H9 (cell line): ENCODE results near the gene C15orf61. TPM values are rescaled to one million over a fixed set of nuclear protein-coding genes. Genes with fewer than 3 reads are reported as not detected.

ENCODE experiments used
- DNase-seq: peaks from one replicate; pipeline ENCODE4 v3.0.0-alpha.2; 2017
- H2AFZ ChIP-seq: one replicate; pipeline ENCODE4 v1.6.1; 2013; ENCODE audit warnings: mild to moderate bottlenecking, low read length, control low read depth, moderate library complexity
- H2AK5ac ChIP-seq: 2 replicates; pipeline ENCODE4 v1.6.1; 2013; ENCODE audit warnings: low read length, control low read depth, mixed read lengths; ENCODE audit not compliant: insufficient read length
- H2BK120ac ChIP-seq: one replicate; pipeline ENCODE4 v1.6.1; 2013; ENCODE audit warnings: low read depth, mild to moderate bottlenecking, low read length, control low read depth, inconsistent platforms; ENCODE audit not compliant: poor library complexity, severe bottlenecking
- H2BK12ac ChIP-seq: 2 replicates; pipeline ENCODE4 v1.6.1; 2013; ENCODE audit warnings: low read length, control low read depth, mixed read lengths, low read depth; ENCODE audit not compliant: insufficient read length
- H2BK15ac ChIP-seq: 2 replicates; pipeline ENCODE4 v1.6.1; 2013; ENCODE audit warnings: low read depth, low read length, control low read depth
- H2BK20ac ChIP-seq: one replicate; pipeline ENCODE4 v1.6.1; 2013; ENCODE audit warnings: low read depth, mild to moderate bottlenecking, low read length, control low read depth, inconsistent platforms; ENCODE audit not compliant: poor library complexity, severe bottlenecking
- H2BK5ac ChIP-seq: 2 replicates; pipeline ENCODE4 v1.6.1; 2013; ENCODE audit warnings: low read length, control low read depth, mixed read lengths; ENCODE audit not compliant: insufficient read length
- H3K14ac ChIP-seq: 2 replicates; pipeline ENCODE4 v1.6.1; 2013; ENCODE audit warnings: low read length, control low read depth; ENCODE audit not compliant: insufficient read depth
- H3K18ac ChIP-seq: 2 replicates; pipeline ENCODE4 v1.6.1; 2013; ENCODE audit warnings: low read depth, mild to moderate bottlenecking, mixed read lengths, low read length, control low read depth; ENCODE audit not compliant: insufficient read length
- H3K23ac ChIP-seq: 2 replicates; pipeline ENCODE4 v1.6.1; 2013; ENCODE audit warnings: low read length, control low read depth, mixed read lengths, low read depth; ENCODE audit not compliant: insufficient read length
- H3K23me2 ChIP-seq: 2 replicates; pipeline ENCODE4 v1.6.1; 2013; ENCODE audit warnings: low read depth, mild to moderate bottlenecking, mixed read lengths, low read length, control low read depth; ENCODE audit not compliant: insufficient read length, poor library complexity, severe bottlenecking
- H3K27ac ChIP-seq: 2 replicates; pipeline ENCODE4 v1.5.1; 2013; ENCODE audit warnings: low read length, control low read depth, mixed read lengths, low read depth; ENCODE audit not compliant: insufficient read length
- H3K27me3 ChIP-seq: 2 replicates; pipeline ENCODE4 v1.6.1; 2013; ENCODE audit warnings: low read length, control low read depth, inconsistent platforms; ENCODE audit not compliant: insufficient read depth
- H3K4ac ChIP-seq: 2 replicates; pipeline ENCODE4 v1.6.1; 2013; ENCODE audit warnings: low read depth, mild to moderate bottlenecking, control low read depth, inconsistent platforms, low read length, moderate library complexity
- H3K4me1 ChIP-seq: 2 replicates; pipeline ENCODE4 v1.6.1; 2013; ENCODE audit warnings: low read length, control low read depth, inconsistent platforms; ENCODE audit not compliant: insufficient read depth
- H3K4me2 ChIP-seq: 2 replicates; pipeline ENCODE4 v1.6.1; 2013; ENCODE audit warnings: low read length, control low read depth, mixed read lengths; ENCODE audit not compliant: insufficient read length, insufficient read depth
- H3K56ac ChIP-seq: 2 replicates; pipeline ENCODE4 v1.6.1; 2013; ENCODE audit warnings: low read depth, mild to moderate bottlenecking, mixed read lengths, low read length, control low read depth; ENCODE audit not compliant: insufficient read length
- H3K79me1 ChIP-seq: 2 replicates; pipeline ENCODE4 v1.6.1; 2013; ENCODE audit warnings: low read depth, mild to moderate bottlenecking, moderate library complexity, low read length, control low read depth, inconsistent platforms; ENCODE audit not compliant: insufficient read depth, poor library complexity, severe bottlenecking
- H3K79me2 ChIP-seq: 2 replicates; pipeline ENCODE4 v1.6.1; 2013; ENCODE audit warnings: low read length, control low read depth, inconsistent platforms; ENCODE audit not compliant: insufficient read depth
- H3K9ac ChIP-seq: 2 replicates; pipeline ENCODE4 v1.6.1; 2013; ENCODE audit warnings: low read length, control low read depth, mixed read lengths; ENCODE audit not compliant: insufficient read length; ENCODE audit errors: extremely low read depth
- H3K9me3 ChIP-seq: one replicate; pipeline ENCODE4 v1.6.1; 2013; ENCODE audit warnings: low read depth, low read length, inconsistent platforms; ENCODE audit not compliant: control insufficient read depth
- H3T11ph ChIP-seq: one replicate; pipeline ENCODE4 v1.6.1; 2013; ENCODE audit warnings: mild to moderate bottlenecking, low read length, control low read depth, inconsistent platforms
- H4K20me1 ChIP-seq: one replicate; pipeline ENCODE4 v1.6.1; 2013; ENCODE audit not compliant: control insufficient read depth, insufficient read length, insufficient read depth
- H4K5ac ChIP-seq: 2 replicates; pipeline ENCODE4 v1.6.1; 2013; ENCODE audit warnings: low read depth, mild to moderate bottlenecking, mixed read lengths, low read length, control low read depth; ENCODE audit not compliant: insufficient read length
- H4K8ac ChIP-seq: replicated peaks from 2 replicates; pipeline ENCODE4 v1.6.1; 2013; ENCODE audit warnings: low read length, control low read depth, mixed read lengths, low read depth; ENCODE audit not compliant: insufficient read length
- H4K91ac ChIP-seq: 2 replicates; pipeline ENCODE4 v1.6.1; 2013; ENCODE audit warnings: low read depth, mild to moderate bottlenecking, moderate library complexity, mixed read lengths, low read length, control low read depth; ENCODE audit not compliant: insufficient read length
- H3K27ac Mint-ChIP-seq, 3 experiments: 2 replicates in 2 of 3; 3 replicates in 1 of 3; pipeline ENCODE4 v1.8.0; 2020 to 2021; ENCODE audit warnings: mixed read lengths in 3 of 3, mild to moderate bottlenecking in 1 of 3, moderate library complexity in 1 of 3
- H3K27me3 Mint-ChIP-seq: 2 replicates; pipeline ENCODE4 v1.8.0; 2021; ENCODE audit warnings: low read depth, mild to moderate bottlenecking, moderate library complexity, mixed read lengths
- H3K36me3 Mint-ChIP-seq, 3 experiments: 2 replicates in 2 of 3; 3 replicates in 1 of 3; pipeline ENCODE4 v1.8.0; 2020 to 2021; ENCODE audit warnings: low read depth in 3 of 3, mixed read lengths in 3 of 3; ENCODE audit not compliant: insufficient read depth in 1 of 3
- H3K4me1 Mint-ChIP-seq, 2 experiments: 2 replicates each; pipeline ENCODE4 v1.8.0; 2020; ENCODE audit warnings: mixed read lengths in 2 of 2
- H3K4me3 Mint-ChIP-seq, 2 experiments: 2 replicates in 1 of 2; 3 replicates in 1 of 2; pipeline ENCODE4 v1.8.0; 2020 to 2021; ENCODE audit warnings: mild to moderate bottlenecking in 2 of 2, mixed read lengths in 2 of 2, moderate library complexity in 1 of 2
- H3K9me3 Mint-ChIP-seq, 2 experiments: 2 replicates in 1 of 2; 3 replicates in 1 of 2; pipeline ENCODE4 v1.8.0; 2020; ENCODE audit warnings: mild to moderate bottlenecking in 2 of 2, mixed read lengths in 2 of 2, moderate library complexity in 1 of 2
- WGBS: extraction: QIAGEN DNeasy Blood & Tissue Kit; methylation state at CpG from one replicate; pipeline ENCODE4 v1.1.7; 2013; ENCODE audit warnings: missing lambda C conversion rate, low lambda C conversion rate, mixed read lengths; ENCODE audit not compliant: insufficient read length; ENCODE audit errors: extremely low coverage; 5-methylcytosine and 5-hydroxymethylcytosine counted together
- total RNA-seq: library from RNA; stranded (reverse); gene quantifications from 2 replicates; pipeline ENCODE4 v1.2.1, GENCODE V29; 2021
- TF ChIP-seq, protein P1 (sequence below): fragments of 200-600 bp; sonication (generic); conservative IDR thresholded peaks from 3 replicates; pipeline ENCODE4 v1.8.0; 2021; ENCODE audit warnings: antibody characterized with exemption, mild to moderate bottlenecking

Gene C15orf61
- total RNA-seq, 1 experiment from 2014 or later: 2.6 TPM

DNA sequence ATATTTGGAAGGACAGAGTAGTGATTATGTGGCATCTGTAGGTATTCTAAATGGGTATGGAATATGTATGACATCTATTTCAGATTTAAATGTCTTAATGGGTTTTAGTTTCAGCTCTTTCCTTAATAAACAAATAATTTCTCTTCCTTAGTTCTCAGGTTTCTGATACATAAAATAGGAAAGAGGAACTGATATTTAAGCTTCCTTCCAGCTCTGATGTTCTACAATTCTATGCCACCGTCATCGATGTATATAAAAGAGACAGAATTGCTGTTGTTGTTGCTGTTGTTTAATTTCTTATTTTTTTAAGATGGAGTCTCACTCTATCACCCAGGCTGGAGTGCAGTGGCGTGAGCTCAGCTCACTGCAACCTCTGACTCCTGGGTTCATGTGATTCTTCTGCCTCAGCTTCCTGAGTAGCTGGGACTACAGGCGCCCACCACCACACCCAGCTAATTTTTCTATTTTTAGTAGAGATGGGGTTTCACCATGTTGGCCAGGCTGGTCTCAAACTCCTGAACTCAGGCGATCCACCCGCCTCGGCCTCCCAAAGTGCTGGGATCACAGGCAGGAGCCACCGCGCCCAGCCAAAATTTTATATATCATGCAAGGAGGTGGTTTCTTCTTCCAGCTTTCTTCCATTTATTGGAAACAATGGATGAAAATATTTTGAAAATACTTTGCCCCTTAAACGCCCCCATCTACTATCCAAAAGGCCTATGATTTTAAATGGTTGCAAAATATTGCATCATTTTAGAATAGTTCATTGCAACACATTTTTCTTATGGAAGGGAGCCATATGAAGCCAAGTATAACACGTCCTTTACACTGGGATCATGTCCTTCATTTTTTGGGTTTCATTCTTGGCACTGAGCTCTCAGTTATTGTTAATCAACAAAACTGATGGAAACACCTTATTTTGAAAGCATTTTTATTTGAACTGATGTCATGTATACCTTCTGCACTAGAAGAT is 13.9 kb upstream of the C15orf61 start:
- no peak overlapping the region for H4K91ac ChIP-seq
- H3K4ac ChIP-seq: no peak overlapping the region
- no peaks in the 10 kb centered on the region for H3K36me3 Mint-ChIP-seq
- WGBS: no CpG with 5 or more reads among the region's 11 CpGs
- no peaks in the 10 kb centered on the region for H3K27me3 Mint-ChIP-seq
- no peaks in the 10 kb centered on the region for H3K9me3 Mint-ChIP-seq
- no peak for DNase-seq
- H3K9ac ChIP-seq: no peak overlapping the region
- no peak overlapping the region for H2BK120ac ChIP-seq
- H3K18ac ChIP-seq: no peak overlapping the region
- H3K27ac ChIP-seq: no peak overlapping the region
- no peak overlapping the region for H2AFZ ChIP-seq
- peaks cover 7 to 8% of the 10 kb centered on the region in 2 experiments for H3K4me1 Mint-ChIP-seq
- H2BK20ac ChIP-seq: no peak overlapping the region
- no peak overlapping the region for H2BK12ac ChIP-seq
- H4K8ac ChIP-seq: no peak overlapping the region
- H4K20me1 ChIP-seq: no peaks in the 10 kb centered on the region
- H3K4me1 ChIP-seq: peaks cover 1% of the 10 kb centered on the region
- H3K79me1 ChIP-seq: no peaks in the 10 kb centered on the region
- H3K27ac Mint-ChIP-seq: no peak overlapping the region
- H3K56ac ChIP-seq: no peak overlapping the region
- H4K5ac ChIP-seq: no peak overlapping the region
- H2BK15ac ChIP-seq: no peak overlapping the region
- H3K4me2 ChIP-seq: no peak overlapping the region
- TF ChIP-seq, protein P1, sequence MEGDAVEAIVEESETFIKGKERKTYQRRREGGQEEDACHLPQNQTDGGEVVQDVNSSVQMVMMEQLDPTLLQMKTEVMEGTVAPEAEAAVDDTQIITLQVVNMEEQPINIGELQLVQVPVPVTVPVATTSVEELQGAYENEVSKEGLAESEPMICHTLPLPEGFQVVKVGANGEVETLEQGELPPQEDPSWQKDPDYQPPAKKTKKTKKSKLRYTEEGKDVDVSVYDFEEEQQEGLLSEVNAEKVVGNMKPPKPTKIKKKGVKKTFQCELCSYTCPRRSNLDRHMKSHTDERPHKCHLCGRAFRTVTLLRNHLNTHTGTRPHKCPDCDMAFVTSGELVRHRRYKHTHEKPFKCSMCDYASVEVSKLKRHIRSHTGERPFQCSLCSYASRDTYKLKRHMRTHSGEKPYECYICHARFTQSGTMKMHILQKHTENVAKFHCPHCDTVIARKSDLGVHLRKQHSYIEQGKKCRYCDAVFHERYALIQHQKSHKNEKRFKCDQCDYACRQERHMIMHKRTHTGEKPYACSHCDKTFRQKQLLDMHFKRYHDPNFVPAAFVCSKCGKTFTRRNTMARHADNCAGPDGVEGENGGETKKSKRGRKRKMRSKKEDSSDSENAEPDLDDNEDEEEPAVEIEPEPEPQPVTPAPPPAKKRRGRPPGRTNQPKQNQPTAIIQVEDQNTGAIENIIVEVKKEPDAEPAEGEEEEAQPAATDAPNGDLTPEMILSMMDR: no peak
- H2AK5ac ChIP-seq: no peak overlapping the region
- no peaks in the 10 kb centered on the region for H3K9me3 ChIP-seq
- H3T11ph ChIP-seq: no peak overlapping the region
- H3K27me3 ChIP-seq: no peaks in the 10 kb centered on the region
- no peak overlapping the region for H3K14ac ChIP-seq
- H2BK5ac ChIP-seq: no peak overlapping the region
- no peaks in the 10 kb centered on the region for H3K23me2 ChIP-seq
- H3K79me2 ChIP-seq: no peaks in the 10 kb centered on the region
- no peak overlapping the region for H3K4me3 Mint-ChIP-seq
- H3K23ac ChIP-seq: no peak overlapping the region
